HepG2 (cell line): ENCODE results near the gene GPER1. TPM values are rescaled to one million over a fixed set of nuclear protein-coding genes. Genes with fewer than 3 reads are reported as not detected.

ENCODE experiments used
- ATF1 ChIP-seq: IDR thresholded peaks from 2 replicates; pipeline ENCODE4 v1.6.1; 2016; ENCODE audit warnings: mild to moderate bottlenecking, control low read depth
- EZH2 ChIP-seq: conservative IDR thresholded peaks from 2 replicates; pipeline ENCODE4 v1.6.1; 2012; ENCODE audit warnings: mild to moderate bottlenecking, low read depth, low read length, moderate library complexity
- KDM3A ChIP-seq: IDR thresholded peaks from 2 replicates; pipeline ENCODE4 v1.6.1; 2018; ENCODE audit warnings: low read depth, missing compliant biosample characterization
- KLF15 ChIP-seq: sonication (generic); formaldehyde crosslinking; IDR thresholded peaks from 2 replicates; pipeline ENCODE4 v1.8.1; 2023; ENCODE audit warnings: borderline replicate concordance, mild to moderate bottlenecking, inconsistent platforms, missing genetic modification reagents, mixed read lengths
- NAIF1 ChIP-seq: sonication (generic); formaldehyde crosslinking; IDR thresholded peaks from 2 replicates; pipeline ENCODE4 v1.5.0; 2020; ENCODE audit warnings: mild to moderate bottlenecking, missing genetic modification reagents, borderline replicate concordance
- NRL ChIP-seq: sonication (generic); formaldehyde crosslinking; IDR thresholded peaks from 2 replicates; pipeline ENCODE4 v1.5.0; 2020; ENCODE audit warnings: missing genetic modification reagents, mild to moderate bottlenecking, moderate library complexity, borderline replicate concordance
- STAG1 ChIP-seq: sonication (generic); formaldehyde crosslinking; IDR thresholded peaks from 2 replicates; pipeline ENCODE4 v1.4.0; 2020; ENCODE audit warnings: missing genetic modification reagents
- TBX2 ChIP-seq: sonication (generic); formaldehyde crosslinking; IDR thresholded peaks from 2 replicates; pipeline ENCODE4 v1.5.0; 2020; ENCODE audit warnings: missing genetic modification reagents, mild to moderate bottlenecking, borderline replicate concordance
- YEATS2 ChIP-seq: sonication (generic); formaldehyde crosslinking; IDR thresholded peaks from 2 replicates; pipeline ENCODE4 v1.4.0; 2020; ENCODE audit warnings: missing genetic modification reagents, borderline replicate concordance
- ZNF329 ChIP-seq: sonication (generic); formaldehyde crosslinking; IDR thresholded peaks from 2 replicates; pipeline ENCODE4 v1.9.0; 2021; ENCODE audit warnings: low read depth, mild to moderate bottlenecking, missing genetic modification reagents
- ZNF530 ChIP-seq: sonication (generic); formaldehyde crosslinking; IDR thresholded peaks from 2 replicates; pipeline ENCODE4 v1.5.0; 2020; ENCODE audit warnings: low read depth, mild to moderate bottlenecking, missing genetic modification reagents
- ZNF562 ChIP-seq: sonication (generic); formaldehyde crosslinking; IDR thresholded peaks from 2 replicates; pipeline ENCODE4 v1.8.0; 2022; ENCODE audit warnings: missing genetic modification reagents, borderline replicate concordance
- ZNF713 ChIP-seq: sonication (generic); formaldehyde crosslinking; IDR thresholded peaks from 2 replicates; pipeline ENCODE4 v1.4.0; 2020; ENCODE audit warnings: mild to moderate bottlenecking, missing genetic modification reagents
- ZNF776 ChIP-seq: sonication (generic); formaldehyde crosslinking; IDR thresholded peaks from 2 replicates; pipeline ENCODE4 v1.4.0; 2020; ENCODE audit warnings: mild to moderate bottlenecking, missing genetic modification reagents
- ZNF83 ChIP-seq: sonication (generic); formaldehyde crosslinking; IDR thresholded peaks from 2 replicates; pipeline ENCODE4 v1.4.0; 2020; ENCODE audit warnings: missing genetic modification reagents, mild to moderate bottlenecking, borderline replicate concordance
- polyA plus RNA-seq, 8 experiments: library from polyadenylated mRNA; depleted of rRNA in 3 of 8; stranded (reverse) in 7 of 8; unstranded in 1 of 8; fragments of >200 nt; fragmentation: Illumina TruSeq in 4 of 8; extraction: Trizol in 4 of 8; gene quantifications; 2 replicates each; pipeline versions ENCODE4 v1.2.1 to v1.2.3, GENCODE V29; 2011 to 2016; ENCODE audit warnings: low read depth in 4 of 8, missing spikeins in 1 of 8, mixed read lengths in 1 of 8; ENCODE audit not compliant: insufficient read depth in 1 of 8
- total RNA-seq, 5 experiments: library from RNA; depleted of rRNA; stranded (reverse); fragments of >200 nt; fragmentation: Illumina TruSeq; extraction: Trizol; gene quantifications; 2 replicates each; pipeline ENCODE4 v1.2.3, GENCODE V29; 2016; ENCODE audit warnings: low read depth in 1 of 5
- TF ChIP-seq, protein P1 (sequence below): fragments of 450-650 bp; IDR thresholded peaks from 2 replicates; pipeline ENCODE4 v1.6.1; 2016
- TF ChIP-seq, protein P2 (sequence below): sonication (generic); formaldehyde crosslinking; IDR thresholded peaks from 2 replicates; pipeline ENCODE4 v1.4.0; 2020; ENCODE audit warnings: mild to moderate bottlenecking, missing genetic modification reagents
- TF ChIP-seq, protein P3 (sequence below): sonication (generic); formaldehyde crosslinking; IDR thresholded peaks from 2 replicates; pipeline ENCODE4 v1.5.0; 2020; ENCODE audit warnings: missing genetic modification reagents
- TF ChIP-seq, protein P4 (sequence below): sonication (generic); formaldehyde crosslinking; IDR thresholded peaks from 2 replicates; pipeline ENCODE4 v1.5.0; 2020; ENCODE audit warnings: missing genetic modification reagents
- TF ChIP-seq, protein P5 (sequence below): IDR thresholded peaks from 2 replicates; pipeline ENCODE4 v1.6.1; 2016

The GPER1 gene
- total and polyA plus RNA-seq, 2 of the 13 experiments (the other 11 are each of a cell fraction or from before 2014, with no cell fraction given): 12.7 to 19.7 TPM

DNA sequence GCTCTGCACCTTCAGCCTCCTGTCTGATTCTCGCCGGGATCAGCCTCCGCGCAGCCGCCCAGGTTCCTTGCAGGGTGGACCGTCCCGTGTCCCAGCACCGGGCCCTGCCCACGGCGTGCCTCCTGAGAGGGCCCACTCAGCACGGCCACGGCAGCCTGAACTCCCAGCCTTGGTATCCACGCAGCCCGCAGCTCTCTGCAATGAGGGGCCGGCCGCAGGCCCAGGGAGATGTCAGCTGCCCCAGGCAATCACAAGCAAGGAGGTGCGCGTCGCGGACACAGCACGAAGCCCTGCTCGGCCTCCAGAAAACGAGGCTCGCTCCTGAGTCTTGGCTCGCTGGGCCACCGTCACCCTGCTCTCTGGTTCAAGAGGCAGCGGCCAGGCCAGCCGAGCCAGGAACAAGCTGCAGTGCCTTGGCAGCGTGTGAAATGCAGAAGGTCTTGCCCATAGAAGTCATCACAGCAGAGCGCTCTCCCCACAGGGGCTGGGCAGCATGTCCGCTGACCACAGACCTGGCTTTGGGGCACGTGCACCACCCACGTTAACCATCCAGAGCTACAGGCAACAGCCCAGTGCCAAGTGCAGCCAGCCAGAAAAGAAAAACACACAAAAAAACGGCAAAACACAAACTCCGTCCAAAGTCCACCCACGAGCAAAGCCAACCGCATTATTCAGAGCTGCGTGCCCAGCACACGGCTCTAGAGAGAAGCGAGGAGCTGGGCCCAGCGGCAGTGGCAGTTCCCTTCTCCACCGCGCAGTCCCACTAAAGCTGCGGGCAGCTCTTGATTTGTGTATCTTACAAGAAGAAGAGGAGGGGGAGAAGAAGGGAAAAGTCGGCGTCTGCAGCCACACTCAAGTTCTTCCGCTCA is 13.9 kb downstream of the GPER1 start (continued):
- TF ChIP-seq, protein P1, sequence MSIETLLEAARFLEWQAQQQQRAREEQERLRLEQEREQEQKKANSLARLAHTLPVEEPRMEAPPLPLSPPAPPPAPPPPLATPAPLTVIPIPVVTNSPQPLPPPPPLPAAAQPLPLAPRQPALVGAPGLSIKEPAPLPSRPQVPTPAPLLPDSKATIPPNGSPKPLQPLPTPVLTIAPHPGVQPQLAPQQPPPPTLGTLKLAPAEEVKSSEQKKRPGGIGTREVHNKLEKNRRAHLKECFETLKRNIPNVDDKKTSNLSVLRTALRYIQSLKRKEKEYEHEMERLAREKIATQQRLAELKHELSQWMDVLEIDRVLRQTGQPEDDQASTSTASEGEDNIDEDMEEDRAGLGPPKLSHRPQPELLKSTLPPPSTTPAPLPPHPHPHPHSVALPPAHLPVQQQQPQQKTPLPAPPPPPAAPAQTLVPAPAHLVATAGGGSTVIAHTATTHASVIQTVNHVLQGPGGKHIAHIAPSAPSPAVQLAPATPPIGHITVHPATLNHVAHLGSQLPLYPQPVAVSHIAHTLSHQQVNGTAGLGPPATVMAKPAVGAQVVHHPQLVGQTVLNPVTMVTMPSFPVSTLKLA: 0 out of 2 replicates have a peak, but pooled peaks have one; percentile 9
- TF ChIP-seq ZNF562 (no peak), ZNF83 (CRISPR knock-in tag) (no peak), NAIF1 (CRISPR knock-in tag) (no peak), ZNF776 (CRISPR knock-in tag) (no peak), ZNF713 (CRISPR knock-in tag) (no peak), NRL (no peak), STAG1 (CRISPR knock-in tag) (no peak), ATF1 (CRISPR knock-in tag) (no peak), KDM3A (CRISPR knock-in tag) (no peak), TBX2 (CRISPR knock-in tag) (no peak; the same call in 1 of the 2 replicates), EZH2 (no peak), KLF15 (CRISPR knock-in tag) (peak; percentile 56; the same call in 1 of the 2 replicates), ZNF329 (no peak), YEATS2 (CRISPR knock-in tag) (peak; percentile 35; the same call in 1 of the 2 replicates), ZNF530 (no peak)
- TF ChIP-seq, protein P2, sequence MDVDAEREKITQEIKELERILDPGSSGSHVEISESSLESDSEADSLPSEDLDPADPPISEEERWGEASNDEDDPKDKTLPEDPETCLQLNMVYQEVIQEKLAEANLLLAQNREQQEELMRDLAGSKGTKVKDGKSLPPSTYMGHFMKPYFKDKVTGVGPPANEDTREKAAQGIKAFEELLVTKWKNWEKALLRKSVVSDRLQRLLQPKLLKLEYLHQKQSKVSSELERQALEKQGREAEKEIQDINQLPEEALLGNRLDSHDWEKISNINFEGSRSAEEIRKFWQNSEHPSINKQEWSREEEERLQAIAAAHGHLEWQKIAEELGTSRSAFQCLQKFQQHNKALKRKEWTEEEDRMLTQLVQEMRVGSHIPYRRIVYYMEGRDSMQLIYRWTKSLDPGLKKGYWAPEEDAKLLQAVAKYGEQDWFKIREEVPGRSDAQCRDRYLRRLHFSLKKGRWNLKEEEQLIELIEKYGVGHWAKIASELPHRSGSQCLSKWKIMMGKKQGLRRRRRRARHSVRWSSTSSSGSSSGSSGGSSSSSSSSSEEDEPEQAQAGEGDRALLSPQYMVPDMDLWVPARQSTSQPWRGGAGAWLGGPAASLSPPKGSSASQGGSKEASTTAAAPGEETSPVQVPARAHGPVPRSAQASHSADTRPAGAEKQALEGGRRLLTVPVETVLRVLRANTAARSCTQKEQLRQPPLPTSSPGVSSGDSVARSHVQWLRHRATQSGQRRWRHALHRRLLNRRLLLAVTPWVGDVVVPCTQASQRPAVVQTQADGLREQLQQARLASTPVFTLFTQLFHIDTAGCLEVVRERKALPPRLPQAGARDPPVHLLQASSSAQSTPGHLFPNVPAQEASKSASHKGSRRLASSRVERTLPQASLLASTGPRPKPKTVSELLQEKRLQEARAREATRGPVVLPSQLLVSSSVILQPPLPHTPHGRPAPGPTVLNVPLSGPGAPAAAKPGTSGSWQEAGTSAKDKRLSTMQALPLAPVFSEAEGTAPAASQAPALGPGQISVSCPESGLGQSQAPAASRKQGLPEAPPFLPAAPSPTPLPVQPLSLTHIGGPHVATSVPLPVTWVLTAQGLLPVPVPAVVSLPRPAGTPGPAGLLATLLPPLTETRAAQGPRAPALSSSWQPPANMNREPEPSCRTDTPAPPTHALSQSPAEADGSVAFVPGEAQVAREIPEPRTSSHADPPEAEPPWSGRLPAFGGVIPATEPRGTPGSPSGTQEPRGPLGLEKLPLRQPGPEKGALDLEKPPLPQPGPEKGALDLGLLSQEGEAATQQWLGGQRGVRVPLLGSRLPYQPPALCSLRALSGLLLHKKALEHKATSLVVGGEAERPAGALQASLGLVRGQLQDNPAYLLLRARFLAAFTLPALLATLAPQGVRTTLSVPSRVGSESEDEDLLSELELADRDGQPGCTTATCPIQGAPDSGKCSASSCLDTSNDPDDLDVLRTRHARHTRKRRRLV (CRISPR knock-in tag): 0 out of 2 replicates have a peak, but pooled peaks have one; percentile 57
- TF ChIP-seq, protein P3, sequence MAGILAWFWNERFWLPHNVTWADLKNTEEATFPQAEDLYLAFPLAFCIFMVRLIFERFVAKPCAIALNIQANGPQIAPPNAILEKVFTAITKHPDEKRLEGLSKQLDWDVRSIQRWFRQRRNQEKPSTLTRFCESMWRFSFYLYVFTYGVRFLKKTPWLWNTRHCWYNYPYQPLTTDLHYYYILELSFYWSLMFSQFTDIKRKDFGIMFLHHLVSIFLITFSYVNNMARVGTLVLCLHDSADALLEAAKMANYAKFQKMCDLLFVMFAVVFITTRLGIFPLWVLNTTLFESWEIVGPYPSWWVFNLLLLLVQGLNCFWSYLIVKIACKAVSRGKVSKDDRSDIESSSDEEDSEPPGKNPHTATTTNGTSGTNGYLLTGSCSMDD (CRISPR knock-in tag): no peak; the same call in 1 of the 2 replicates
- TF ChIP-seq, protein P4, sequence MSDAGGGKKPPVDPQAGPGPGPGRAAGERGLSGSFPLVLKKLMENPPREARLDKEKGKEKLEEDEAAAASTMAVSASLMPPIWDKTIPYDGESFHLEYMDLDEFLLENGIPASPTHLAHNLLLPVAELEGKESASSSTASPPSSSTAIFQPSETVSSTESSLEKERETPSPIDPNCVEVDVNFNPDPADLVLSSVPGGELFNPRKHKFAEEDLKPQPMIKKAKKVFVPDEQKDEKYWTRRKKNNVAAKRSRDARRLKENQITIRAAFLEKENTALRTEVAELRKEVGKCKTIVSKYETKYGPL (CRISPR knock-in tag): no peak; the same call in 1 of the 2 replicates
- TF ChIP-seq, protein P5, sequence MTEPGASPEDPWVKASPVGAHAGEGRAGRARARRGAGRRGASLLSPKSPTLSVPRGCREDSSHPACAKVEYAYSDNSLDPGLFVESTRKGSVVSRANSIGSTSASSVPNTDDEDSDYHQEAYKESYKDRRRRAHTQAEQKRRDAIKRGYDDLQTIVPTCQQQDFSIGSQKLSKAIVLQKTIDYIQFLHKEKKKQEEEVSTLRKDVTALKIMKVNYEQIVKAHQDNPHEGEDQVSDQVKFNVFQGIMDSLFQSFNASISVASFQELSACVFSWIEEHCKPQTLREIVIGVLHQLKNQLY (CRISPR knock-in tag): no peak
